Epidermal melanocyte (primary cell): Measurements from ENCODE around the gene SLC35E2B.

ENCODE experiments used
- DNase-seq: peaks from one replicate; pipeline ENCODE4 v3.0.0; 2011; ENCODE audit warnings: low spot score; ENCODE audit not compliant: insufficient read length

SLC35E2B gene

DNA sequence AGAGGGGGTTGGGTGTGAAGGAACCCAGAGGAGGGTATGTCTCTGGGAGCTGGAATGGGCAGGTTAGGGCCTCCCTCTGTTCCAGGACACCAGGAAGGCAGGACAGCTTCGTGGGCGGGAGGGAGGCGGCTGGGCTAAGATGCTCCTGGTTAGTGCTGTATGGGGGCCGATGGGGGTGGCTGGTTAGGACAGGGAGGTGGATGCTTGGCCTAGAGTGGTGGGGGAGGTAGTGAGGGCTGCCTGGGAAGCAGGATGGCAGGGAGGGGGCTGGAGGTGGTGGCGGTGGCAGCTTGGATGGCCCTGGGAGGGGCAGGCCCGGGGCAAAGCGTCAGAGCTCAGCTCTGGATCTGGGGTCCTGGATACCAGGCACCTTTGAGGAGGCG lies 66.8 kb downstream of the SLC35E2B start:
- no peak for DNase-seq

DNA sequence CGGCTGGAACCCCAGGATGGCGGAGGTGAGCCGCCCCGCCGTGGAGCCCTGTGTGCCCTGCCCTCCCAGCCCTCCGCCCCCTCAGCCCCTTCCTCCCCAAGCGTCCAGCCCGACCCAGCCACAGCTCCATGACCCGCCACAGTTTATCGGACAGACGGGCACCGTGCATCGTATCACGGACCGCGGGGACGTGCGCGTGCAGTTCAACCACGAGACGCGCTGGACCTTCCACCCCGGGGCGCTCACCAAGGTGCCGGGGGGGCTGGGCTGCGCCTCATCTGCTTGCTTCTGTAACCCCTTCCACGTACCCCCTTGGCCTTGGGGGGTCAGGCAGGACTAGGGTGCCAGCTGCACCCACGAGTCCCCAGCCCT lies 67.2 kb downstream of the SLC35E2B start:
- no peak for DNase-seq

DNA sequence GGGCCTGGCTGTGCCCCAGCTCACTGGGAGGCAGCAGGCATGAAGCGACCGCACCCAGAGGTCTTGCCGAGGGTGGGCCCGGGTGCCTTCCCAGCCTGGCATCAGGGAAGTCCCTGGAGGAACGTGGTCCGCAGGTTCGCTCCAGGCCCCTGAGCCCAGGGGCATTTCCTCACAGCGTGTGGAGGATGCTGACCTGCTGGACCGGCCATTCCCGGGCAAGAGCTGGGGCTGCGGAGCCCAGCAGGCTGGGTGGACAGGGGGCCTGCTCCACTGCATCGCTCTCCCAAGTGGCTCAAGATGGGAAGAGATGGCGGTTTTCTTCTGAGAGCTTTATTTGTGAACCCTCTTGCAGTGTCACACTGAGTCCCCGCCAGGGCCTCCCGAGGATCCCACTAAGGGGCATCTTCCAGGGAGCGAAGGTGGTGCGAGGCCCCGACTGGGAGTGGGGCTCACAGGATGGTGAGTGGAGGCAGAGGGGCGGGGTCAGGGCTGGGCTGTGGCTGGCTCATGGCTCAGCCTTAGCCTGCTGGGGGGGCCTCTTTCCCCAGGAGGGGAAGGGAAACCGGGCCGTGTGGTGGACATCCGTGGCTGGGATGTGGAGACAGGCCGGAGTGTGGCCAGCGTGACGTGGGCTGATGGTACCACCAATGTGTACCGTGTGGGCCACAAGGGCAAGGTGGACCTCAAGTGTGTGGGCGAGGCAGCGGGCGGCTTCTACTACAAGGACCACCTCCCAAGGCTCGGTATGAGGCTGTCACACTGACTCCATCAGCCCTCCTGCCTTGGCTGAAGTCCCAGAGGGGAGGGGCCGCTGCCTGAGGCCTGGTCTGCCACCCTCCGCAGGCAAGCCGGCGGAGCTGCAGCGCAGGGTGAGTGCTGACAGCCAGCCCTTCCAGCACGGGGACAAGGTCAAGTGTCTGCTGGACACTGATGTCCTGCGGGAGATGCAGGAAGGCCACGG lies 67.9 kb downstream of the SLC35E2B start:
- no peak for DNase-seq

DNA sequence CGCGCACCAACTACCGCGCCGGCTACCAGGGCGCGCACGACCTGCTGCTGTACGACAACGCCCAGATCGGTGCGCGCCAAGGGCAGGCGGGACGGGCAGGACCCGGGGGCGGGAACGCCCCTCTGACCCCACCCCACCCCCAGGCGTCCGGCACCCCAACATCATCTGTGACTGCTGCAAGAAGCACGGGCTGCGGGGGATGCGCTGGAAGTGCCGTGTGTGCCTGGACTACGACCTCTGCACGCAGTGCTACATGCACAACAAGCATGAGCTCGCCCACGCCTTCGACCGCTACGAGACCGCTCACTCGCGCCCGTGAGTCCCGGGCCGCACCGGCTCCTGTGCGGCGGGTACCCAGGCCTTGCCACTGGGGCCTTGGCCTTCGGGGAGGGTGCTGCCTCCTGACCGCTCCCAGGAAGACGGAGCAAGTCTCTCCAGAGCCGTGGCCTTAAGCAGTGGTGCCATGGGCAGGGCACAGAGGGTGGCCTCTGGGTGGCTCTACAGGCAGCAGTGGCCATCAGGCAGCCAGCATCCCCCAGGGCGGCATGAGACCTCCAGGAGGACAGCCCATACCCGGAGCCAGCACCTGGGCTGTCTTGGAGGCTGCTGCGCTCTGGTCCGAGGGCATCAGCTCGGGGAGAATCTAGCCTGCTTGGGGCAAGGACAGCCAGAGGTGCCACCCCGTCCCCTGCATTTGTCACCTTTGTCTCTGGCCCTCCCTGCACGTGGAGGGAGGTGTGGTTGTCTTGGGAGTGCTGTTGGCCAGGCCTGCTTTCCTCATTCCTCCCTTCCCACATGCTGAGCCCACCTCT lies 68.8 kb downstream of the SLC35E2B start:
- no peak for DNase-seq

DNA sequence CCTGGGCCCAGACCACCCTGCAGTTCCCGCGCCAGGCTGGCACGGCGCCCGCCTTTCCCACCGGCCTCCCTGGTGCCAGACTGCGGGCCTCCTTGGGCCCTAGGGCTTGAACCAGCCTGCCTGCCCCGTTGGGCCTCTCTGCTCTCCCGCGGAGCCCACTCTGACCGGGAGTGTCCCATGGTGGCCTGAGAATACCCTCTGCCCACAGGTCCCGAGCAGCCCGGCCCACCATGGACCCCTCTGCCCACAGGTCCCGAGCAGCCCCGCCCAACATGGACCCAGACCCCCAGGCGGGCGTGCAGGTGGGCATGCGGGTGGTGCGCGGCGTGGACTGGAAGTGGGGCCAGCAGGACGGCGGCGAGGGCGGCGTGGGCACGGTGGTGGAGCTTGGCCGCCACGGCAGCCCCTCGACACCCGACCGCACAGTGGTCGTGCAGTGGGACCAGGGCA lies 69.4 kb downstream of the SLC35E2B start:
- no peak for DNase-seq

DNA sequence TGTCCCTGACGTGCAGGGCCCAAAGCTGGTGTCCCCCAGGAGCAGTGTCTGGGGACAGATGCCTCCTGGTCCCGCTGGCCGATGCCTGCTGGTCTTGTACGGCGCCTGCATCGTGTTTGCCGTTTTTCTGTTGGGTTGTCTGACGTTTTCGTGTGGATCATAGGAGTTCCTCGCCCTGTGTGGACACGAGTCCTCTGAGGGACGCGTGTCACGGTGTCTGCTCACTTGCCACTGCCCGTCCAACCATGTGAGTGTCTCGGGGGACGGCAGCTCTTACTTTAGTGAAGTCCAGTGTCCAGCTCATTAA lies 69.9 kb downstream of the SLC35E2B start:
- DNase-seq: no peak

DNA sequence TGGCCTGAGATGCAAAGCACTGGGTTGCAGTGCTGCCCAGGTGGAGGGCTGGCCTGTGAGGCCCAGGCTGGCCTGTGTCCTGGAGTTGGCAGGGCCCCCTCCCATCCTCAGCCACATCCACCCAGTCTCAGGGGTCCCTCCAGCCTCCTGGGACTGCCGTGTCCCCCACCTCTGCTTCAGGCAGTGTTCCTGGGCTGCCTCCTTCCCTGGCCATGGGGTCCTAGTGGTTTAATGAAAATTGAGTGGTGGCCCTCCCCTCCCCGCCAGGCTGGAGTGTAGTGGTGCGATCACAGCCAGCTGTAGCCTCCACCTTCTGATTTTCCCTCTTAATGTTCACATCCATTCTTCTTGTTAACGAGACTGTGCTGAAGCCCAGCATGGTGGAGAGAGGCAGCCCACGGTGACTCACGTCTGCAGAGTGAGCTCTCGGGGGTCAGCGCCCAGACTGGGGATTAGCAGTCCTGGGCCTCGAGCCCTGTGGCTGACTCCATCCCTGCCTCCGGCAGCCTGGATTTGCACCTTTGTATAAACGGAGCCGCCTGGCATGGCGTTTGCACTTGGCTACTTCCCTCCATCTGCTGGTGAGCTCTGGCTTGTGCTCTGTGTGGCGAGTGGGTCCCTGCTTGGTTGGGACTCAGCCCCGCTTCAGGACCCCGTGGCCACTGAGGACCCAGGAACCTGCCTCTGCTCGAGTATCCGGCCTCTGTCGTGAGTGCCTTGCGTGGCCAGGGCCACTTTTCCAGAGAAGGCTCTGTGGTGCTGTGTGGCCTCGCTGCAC lies 70.4 kb downstream of the SLC35E2B start:
- no peak for DNase-seq

DNA sequence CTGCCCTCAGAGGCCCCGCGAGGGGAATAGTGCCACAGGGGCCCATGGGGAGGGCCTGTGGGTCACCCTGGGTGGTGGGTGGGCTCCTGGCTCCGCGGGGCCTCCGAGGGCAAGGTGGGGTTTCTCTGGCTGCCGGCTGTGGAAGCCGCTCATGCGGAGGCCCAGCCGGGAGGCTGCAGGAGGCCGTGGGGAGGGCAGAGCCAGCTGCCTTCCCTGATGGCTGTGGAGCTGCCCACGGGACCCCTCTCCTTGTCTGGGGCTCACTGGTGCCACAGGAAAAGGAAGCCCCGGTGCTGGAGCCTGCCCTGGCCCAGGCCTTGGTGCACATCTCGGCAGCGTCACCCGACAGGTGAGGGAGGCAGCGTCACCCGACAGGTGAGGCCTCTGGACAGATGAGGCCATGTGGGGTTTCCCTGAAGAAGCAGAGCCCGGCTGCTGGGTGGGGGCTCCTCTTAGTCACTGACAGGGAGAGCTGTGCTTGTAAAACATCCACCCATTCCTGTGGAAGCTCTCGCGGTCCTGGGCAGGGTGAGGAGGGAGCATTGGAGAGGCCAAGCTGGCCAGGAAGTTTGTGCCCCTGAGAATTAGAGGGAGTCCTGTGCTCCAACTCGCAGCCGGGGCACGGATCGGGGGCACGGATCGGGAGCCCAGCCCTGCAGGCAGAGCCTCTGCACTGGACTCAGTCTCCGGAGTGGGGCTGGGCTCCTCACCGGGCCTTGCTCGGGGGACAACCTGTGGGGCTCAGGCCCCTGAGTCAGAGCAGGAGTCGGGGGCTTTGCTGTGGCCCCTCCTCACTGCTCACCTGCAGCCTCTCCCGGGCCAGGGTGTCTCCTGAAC lies 71.2 kb downstream of the SLC35E2B start:
- DNase-seq: no peak

DNA sequence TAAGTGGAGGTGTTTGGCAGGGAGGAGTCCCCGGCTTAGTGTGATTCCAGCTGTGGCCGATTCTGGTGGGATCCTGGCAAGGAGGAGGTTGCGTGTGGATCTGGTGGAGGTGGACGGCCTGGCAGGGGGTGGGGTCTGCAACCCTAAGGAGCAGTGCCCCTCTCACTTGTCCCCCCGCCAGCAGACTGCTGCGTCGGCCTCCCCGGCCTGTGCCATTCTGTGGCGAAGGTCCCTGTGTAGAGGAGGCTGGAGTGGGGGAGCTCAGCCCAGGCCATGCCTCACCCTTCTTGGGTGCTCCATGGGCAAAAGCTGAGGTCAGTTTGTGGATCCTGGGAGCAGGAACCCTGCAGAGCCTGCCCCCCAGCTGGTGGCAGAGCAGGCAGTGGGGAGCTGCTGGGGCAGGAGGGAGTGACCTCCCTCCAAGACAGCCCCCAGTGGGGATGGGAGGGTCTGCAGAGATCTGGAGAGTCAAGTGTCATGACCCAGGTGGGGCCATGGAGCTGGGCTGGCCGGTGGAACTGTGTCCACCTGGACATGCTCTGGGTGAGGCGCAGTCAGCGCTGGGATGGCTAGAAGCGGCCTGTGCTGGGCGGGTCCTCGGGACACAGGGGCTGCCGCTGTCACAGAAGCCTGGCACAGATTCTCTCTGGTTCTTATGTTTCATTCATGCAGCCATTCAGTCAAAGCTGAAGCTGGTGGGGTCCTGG lies 72.0 kb downstream of the SLC35E2B start:
- DNase-seq: no peak

DNA sequence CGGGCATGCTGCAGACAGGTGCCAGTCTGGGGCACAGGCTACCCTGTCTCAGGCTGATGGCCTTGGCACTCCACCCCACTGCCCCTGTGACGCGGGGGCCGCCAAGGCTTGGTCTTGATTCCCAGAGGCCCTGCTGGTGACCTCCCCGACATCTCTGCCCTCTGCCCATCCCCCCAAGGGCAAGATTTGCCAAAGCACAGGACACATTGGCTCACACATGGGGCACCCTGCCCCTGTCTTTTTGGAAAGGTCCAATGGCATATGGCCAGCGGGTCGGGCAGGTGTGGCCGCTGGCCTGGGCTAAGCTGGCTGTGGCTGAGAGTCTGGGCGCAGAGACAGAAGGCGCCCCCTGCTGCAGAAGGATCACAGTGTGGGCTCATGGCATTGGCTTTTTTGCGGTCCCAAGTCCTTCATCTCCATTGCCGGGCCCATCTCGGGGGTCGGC lies 72.7 kb downstream of the SLC35E2B start:
- DNase-seq: no peak

DNA sequence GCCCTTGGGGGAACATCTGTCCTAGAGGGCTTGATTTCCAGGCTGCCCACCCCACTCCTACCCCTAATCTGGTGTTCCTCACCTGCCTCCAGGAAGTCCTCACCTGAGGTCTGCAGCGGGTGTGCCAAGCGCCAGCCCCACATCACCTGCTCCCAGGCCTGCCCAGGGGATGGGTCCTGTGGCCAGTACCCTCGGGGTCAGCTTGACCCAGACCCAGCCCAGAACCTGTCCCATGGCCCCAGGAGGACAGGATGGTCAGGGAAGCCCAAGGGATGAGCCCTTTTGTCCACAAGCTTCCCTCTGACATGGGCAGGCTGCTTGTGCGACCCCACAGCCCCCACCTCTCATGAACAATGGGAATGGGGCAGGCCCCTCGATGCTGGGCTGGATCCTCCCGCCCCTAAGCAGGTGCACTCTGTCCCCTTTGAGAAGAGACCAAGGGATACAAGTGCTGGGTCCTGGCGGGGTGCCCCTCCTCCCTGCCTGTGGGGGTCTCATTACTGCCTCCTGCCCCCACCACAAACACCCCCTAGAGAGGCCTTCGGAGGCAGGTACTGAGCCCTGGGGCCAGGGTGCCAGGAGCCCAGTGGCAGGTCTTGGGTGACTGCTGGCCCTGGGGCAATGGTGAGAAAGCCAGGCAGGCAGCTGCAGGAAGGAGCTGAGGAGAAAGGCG lies 74.1 kb downstream of the SLC35E2B start:
- no peak for DNase-seq

DNA sequence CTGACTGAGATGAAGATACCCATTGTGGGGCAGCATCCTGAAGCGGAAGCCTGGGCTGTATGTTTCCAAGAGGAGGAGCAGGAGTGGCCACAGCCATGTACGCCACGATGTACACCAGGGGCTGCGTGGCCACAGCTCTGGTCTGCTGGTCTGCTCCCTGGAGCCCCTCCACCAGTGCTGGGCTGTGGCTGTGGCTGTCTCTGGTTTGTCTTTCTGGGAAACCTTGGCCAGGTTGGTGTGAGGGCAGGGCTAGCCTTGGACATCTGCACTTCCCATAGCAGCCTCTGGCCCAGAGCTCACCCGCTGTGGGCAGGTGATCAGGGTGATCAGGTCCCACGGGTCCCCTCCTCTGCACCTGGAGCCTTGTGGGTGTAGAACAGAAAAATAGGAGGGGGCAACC lies 74.7 kb downstream of the SLC35E2B start:
- no peak for DNase-seq

DNA sequence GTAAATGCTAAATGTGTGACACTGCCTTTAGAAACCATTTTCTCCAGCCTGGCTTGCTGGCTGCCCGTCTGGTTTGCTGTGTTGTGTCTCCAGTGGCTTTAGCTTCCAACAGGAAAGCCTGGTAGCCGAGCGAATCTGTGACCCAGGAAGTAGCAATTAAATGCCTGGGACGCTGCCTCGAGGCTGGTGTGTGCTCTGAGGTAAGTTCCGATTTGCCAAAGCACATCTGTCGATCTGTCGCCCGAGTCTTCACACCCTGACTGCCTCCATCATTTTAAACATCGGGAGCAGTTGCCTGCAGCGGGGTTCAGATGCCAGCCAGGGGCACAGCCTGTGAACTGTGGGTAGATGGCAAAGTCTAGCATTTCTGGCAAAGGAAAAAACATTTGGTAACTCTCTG lies 75.1 kb downstream of the SLC35E2B start:
- DNase-seq: no peak

DNA sequence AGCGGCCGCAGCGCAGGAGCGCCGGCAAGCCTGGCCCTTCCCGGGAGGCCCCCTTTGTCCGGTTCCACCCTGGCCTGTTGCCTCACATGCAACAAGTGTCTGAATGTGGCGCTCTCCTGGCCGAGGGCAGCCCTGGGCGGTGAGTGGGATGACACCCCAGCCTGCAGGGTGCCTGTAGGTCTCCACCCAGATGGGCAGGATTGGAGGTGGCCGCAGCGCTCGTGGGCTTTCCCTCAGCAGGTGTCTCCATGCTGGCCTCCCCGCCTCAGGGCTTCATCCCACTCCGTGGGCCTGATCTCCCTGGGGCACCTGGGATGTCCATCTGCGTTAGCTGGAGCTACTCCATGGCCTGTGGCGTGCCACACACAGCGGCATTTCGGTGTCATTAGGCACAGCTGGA lies 75.8 kb downstream of the SLC35E2B start:
- no peak for DNase-seq

DNA sequence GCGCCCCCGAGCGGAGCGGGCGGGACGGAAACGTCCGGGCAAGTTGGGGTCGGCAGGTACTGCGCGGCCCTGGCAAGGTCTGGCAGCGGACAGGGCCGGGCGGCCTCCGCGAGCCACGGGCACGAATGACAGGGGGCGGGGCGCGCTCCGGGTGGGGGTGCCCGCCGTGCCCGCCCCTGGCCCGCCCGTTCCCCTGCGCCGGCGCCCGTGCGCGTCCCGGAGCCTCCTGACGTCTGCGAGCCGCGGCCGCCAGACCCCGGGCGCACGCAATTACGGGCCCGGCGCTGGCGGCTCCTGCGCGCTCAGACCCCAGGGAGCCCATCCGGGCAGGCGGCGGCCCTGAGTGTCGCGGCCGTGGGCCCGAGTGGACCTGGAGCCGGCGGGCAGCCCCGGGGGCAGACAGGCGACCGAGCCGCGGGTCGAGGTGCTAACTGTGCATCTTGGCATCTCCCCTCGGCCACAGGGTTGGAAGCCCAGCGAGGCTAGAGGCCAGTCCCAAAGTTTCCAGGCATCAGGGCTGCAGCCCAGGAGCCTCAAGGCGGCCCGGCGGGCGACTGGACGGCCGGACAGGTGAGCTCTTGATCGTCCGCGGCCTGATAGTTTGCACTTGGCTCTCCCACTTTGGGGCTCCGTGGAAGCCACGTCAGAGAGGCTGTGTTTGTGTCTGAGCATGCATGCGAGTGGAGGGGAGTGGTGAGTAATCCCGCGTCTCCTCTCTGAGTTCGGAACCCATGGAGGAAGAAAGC lies 76.4 kb downstream of the SLC35E2B start:
- DNase-seq: peak; percentile 82

DNA sequence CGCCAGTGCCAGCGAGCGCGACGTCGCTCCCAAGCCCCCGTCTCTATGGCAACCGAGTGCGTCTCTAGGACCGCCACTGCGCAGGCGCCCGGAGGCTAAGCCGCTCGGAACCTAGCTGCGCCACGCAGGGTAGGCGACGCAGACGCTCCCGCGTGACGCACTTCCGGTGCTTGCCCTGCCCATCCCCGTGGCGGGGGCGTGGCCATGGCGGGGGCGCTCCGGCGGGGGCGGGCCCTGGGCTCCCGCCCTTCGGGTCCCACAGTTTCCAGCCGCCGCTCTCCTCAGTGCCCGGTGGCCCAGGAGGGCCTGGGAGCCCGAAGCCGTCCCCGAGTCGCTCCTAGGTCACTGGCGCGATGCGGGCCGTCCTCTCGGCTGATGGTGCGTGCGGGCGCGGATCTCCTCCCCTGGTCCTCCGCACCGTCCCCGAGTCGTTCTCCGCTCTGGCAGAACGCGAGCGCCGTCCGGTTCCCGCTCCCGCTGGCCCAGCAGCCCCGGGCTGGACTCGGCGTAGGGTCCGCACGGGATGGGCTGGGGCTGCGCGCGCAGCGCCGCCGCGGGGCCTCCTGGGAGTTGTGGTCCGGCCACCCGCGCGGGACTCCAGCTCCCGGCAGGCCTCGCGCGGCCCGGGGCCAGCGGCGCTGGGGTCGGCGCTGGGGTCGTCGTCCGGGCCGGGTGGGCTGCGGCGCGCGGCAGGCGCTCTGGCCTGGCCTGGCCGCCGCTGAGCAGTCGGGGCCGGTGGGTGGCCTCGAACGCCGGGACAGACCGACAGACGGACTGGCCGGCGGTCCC lies 77.1 kb downstream of the SLC35E2B start, which contains the start of gene MIB2:
MIB2 (plus strand) TSS at position 245 of the 789 bp plus-strand sequence. CDS start 7,953 bp downstream, outside the sequence.
- DNase-seq: peak; percentile 100

DNA sequence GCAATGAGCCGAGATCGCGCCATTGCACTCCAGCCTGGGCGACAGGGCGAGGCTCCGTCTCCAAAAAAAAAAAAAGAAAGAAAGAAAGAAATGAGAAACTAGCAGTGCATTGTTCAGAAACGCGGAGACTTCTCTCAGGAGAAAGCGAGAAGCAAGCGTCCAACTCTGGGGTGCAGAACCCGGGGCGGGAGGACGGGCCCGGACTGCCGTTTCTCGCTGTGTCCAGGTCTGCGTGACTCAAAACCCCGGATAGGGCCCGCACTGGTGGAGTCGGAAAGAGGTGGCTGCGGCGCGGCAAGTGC lies 77.7 kb downstream of the SLC35E2B start:
- no peak for DNase-seq
